Spleen (tissue), 11 donors: ENCODE data around the gene PLXNA3. TPM values are rescaled to one million over a fixed set of nuclear protein-coding genes. Genes with fewer than 3 reads are reported as not detected.

Experiments used
- DNase-seq: peaks from one replicate; pipeline ENCODE4 v3.0.0-alpha.2; 2020
- H3K27ac ChIP-seq, 8 donors: fragments of 200-600 bp; sonication (generic) in 7 of 8; 1 replicate in 4 of 8; 2 replicates in 4 of 8; pipeline versions ENCODE4 v1.5.0 to v1.8.0; 2016 to 2021; ENCODE audit warnings: inconsistent platforms in 4 of 8, mild to moderate bottlenecking in 4 of 8, moderate library complexity in 1 of 8
- H3K27me3 ChIP-seq, 7 donors: fragments of 200-600 bp; sonication (generic) in 6 of 7; replicated peaks in 1 of 7; 1 replicate in 4 of 7; 2 replicates in 3 of 7; pipeline versions ENCODE4 v1.5.0 to v1.8.0; 2016 to 2021; ENCODE audit warnings: inconsistent platforms in 3 of 7, mild to moderate bottlenecking in 1 of 7
- H3K36me3 ChIP-seq, 6 donors: fragments of 200-600 bp; sonication (generic) in 5 of 6; 1 replicate in 4 of 6; 2 replicates in 2 of 6; pipeline versions ENCODE4 v1.5.0 to v1.8.0; 2016 to 2021; ENCODE audit warnings: inconsistent platforms in 2 of 6
- H3K4me1 ChIP-seq, 6 donors: fragments of 200-600 bp; sonication (generic) in 5 of 6; 1 replicate in 3 of 6; 2 replicates in 3 of 6; pipeline versions ENCODE4 v1.5.0 to v1.8.0; 2016 to 2021; ENCODE audit warnings: inconsistent platforms in 3 of 6
- H3K4me3 ChIP-seq, 8 donors: fragments of 200-600 bp; sonication (generic) in 7 of 8; 1 replicate in 4 of 8; 2 replicates in 4 of 8; pipeline versions ENCODE4 v1.5.0 to v1.8.0; 2016 to 2021; ENCODE audit warnings: inconsistent platforms in 4 of 8, mild to moderate bottlenecking in 4 of 8, moderate library complexity in 2 of 8
- H3K9me3 ChIP-seq, 8 donors: fragments of 200-600 bp; sonication (generic) in 7 of 8; 1 replicate in 4 of 8; 2 replicates in 4 of 8; pipeline versions ENCODE4 v1.5.0 to v1.8.0; 2016 to 2021; ENCODE audit warnings: inconsistent platforms in 4 of 8
- POLR2A ChIP-seq, 3 donors: fragments of 450-650 bp; IDR thresholded peaks; one replicate each; pipeline ENCODE4 v1.5.1; 2017; ENCODE audit warnings: antibody characterized with exemption in 3 of 3, mild to moderate bottlenecking in 1 of 3
- POLR2AphosphoS5 ChIP-seq, 3 donors: sonication (generic); formaldehyde crosslinking; IDR thresholded peaks; one replicate each; pipeline ENCODE4 v1.5.1; 2017; ENCODE audit warnings: antibody characterized with exemption in 3 of 3
- WGBS, 5 donors: extraction: QIAGEN DNeasy Blood & Tissue Kit in 3 of 5; methylation state at CpG; one replicate each; pipeline versions ENCODE4 v1.1.5 to v1.1.7; 2013 to 2018; 5-methylcytosine and 5-hydroxymethylcytosine counted together
- intact Hi-C: fragments of 100-400 bp; cut with DNase I; formaldehyde crosslinking; loops from one replicate; pipeline ENCODE4 v1.15.0; 2023; ENCODE audit warnings: low total_unique reads
- polyA plus RNA-seq, 3 donors: library from polyadenylated mRNA; stranded (reverse); fragments of 200-250 nt; gene quantifications; one replicate each; pipeline ENCODE4 v1.2.1, GENCODE V29; 2013
- total RNA-seq, 7 donors: library from RNA; depleted of rRNA in 3 of 7; stranded (reverse); fragments of >200 nt in 3 of 7; fragmentation: NEBNext Ultra II Directional in 4 of 7; extraction: Animal tissue kit (Norgen Biotek cat#: 25700) in 4 of 7; gene quantifications; one replicate each; pipeline versions ENCODE4 v1.1.0 to v1.2.1, GENCODE V29; 2016 to 2021
- TF ChIP-seq, protein P1 (sequence below), 11 experiments: fragments of 200-600 bp in 7 of 11; fragments of 450-650 bp in 4 of 11; sonication (generic) in 4 of 11; IDR thresholded peaks in 8 of 11; conservative IDR thresholded peaks in 3 of 11; 1 replicate in 7 of 11; 2 replicates in 4 of 11; pipeline versions ENCODE4 v1.4.0 to v1.8.0; 2016 to 2021; ENCODE audit warnings: antibody characterized with exemption in 11 of 11, inconsistent platforms in 4 of 11, mild to moderate bottlenecking in 1 of 11
- donor health status: healthy with polysubstance abuse.
- donor health status: DM: no; HTN: no; CAD: no; lungs with moderate emphysema.
- donor health status: DM: no; HTN: no; CAD: no.
- donor health status: Bipolar disorder and iron deficiency.
- donor health status: healthy.
- donor health status: DM: no; HTN: no; CAD: no.
- donor health status: DM: yes; HTN: yes; CAD: no.

The PLXNA3 gene
- total and polyA plus RNA-seq, 10 donors: 2.5 to 46.8 (median 14.7) TPM

DNA sequence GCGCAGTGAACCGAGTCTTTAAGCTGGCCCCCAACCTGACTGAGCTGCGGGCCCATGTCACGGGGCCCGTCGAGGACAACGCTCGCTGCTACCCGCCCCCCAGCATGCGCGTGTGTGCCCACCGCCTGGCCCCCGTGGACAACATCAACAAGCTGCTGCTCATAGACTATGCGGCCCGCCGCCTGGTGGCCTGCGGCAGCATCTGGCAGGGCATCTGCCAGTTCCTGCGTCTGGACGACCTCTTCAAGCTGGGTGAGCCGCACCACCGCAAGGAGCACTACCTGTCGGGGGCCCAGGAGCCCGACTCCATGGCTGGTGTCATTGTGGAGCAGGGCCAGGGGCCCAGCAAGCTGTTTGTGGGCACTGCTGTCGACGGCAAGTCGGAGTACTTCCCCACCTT lies 2.2 kb downstream of the PLXNA3 start:
- no peaks in the 10 kb centered on the region for H3K9me3 ChIP-seq
- peaks cover 0 to 53% (median 5%) of the 10 kb centered on the region in 6 donors for H3K36me3 ChIP-seq
- H3K27ac ChIP-seq: no peak overlapping the region
- H3K27me3 ChIP-seq: peaks cover 0 to 5% (median 0%) of the 10 kb centered on the region in 7 donors
- 83 to 92% (median 87%) methylated on average over 21 to 26 of the region's 26 CpGs; no CpG with 5 or more reads in 1 of the 5 donors for WGBS, 5 donors
- TF ChIP-seq POLR2A (IDR thresholded peaks at IDR 0.05) (no peak), POLR2AphosphoS5 (IDR thresholded peaks at IDR 0.05) (no peak)
- TF ChIP-seq, protein P1, sequence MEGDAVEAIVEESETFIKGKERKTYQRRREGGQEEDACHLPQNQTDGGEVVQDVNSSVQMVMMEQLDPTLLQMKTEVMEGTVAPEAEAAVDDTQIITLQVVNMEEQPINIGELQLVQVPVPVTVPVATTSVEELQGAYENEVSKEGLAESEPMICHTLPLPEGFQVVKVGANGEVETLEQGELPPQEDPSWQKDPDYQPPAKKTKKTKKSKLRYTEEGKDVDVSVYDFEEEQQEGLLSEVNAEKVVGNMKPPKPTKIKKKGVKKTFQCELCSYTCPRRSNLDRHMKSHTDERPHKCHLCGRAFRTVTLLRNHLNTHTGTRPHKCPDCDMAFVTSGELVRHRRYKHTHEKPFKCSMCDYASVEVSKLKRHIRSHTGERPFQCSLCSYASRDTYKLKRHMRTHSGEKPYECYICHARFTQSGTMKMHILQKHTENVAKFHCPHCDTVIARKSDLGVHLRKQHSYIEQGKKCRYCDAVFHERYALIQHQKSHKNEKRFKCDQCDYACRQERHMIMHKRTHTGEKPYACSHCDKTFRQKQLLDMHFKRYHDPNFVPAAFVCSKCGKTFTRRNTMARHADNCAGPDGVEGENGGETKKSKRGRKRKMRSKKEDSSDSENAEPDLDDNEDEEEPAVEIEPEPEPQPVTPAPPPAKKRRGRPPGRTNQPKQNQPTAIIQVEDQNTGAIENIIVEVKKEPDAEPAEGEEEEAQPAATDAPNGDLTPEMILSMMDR (IDR thresholded peaks at IDR 0.05 in 8 of 11, conservative IDR thresholded peaks at IDR 0.05 in 3 of 11): no peak
- DNase-seq: no peak
- no peak overlapping the region for H3K4me3 ChIP-seq
- intact Hi-C loops: no loop called here
- H3K4me1 ChIP-seq: peaks cover 0 to 27% (median 13%) of the 10 kb centered on the region in 6 donors

DNA sequence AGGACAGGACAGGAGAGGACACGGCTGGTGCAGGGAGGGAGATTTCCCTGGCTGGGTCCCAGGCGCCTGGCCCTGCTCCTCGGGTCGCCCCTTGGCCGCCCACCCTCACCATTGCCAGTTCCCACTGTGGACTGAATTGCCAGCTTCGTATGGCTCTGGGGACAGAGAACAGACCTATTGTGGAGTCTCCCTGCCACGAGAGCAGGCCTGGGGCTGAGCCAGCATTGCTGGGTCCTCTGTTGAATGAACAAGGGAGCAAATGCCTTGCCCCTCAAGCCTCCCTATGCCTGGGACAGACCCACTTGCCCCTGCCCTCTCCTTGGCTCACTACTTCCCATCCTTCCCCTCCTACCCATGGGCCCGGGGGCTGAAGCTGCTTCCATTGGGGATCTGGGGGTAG lies 4.3 kb downstream of the PLXNA3 start:
- H3K27me3 ChIP-seq: peaks cover 0 to 5% (median 0%) of the 10 kb centered on the region in 7 donors
- DNase-seq: no peak
- no peak for TF ChIP-seq POLR2A (IDR thresholded peaks at IDR 0.05)
- no peak for TF ChIP-seq POLR2AphosphoS5 (IDR thresholded peaks at IDR 0.05)
- peaks cover 0 to 74% (median 19%) of the 10 kb centered on the region in 6 donors for H3K36me3 ChIP-seq
- 63 to 89% (median 79%) methylated on average over 1 to 8 of the region's 8 CpGs for WGBS, 5 donors
- H3K27ac ChIP-seq: no peak overlapping the region
- intact Hi-C loops: no loop called here
- peaks cover 0 to 23% (median 10%) of the 10 kb centered on the region in 6 donors for H3K4me1 ChIP-seq
- H3K9me3 ChIP-seq: no peaks in the 10 kb centered on the region
- H3K4me3 ChIP-seq: no peak overlapping the region

DNA sequence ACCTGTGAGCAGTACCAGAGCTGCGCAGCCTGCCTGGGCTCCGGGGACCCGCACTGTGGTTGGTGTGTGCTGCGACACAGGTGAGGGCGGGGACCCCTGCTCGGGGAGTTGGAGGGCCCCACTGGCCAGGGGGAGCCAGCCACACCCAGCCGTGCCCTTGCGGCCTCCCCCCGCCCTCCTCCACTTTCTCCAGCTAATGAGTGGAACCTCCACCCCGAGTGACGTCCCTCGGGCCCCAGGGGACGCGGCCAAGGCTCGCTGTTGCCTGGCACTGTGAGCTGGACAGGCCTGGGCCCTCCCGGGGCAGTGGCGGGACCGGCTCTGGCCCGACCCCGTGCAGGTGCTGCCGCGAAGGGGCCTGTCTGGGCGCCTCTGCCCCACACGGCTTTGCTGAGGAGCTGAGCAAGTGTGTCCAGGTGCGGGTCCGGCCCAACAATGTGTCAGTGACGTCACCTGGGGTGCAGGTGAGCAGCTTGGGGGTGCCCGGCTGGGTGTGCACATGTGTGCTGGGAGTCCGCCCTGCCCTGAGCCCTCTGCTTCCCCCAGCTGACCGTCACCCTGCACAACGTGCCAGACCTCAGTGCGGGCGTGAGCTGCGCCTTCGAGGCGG lies 5.6 kb downstream of the PLXNA3 start:
- intact Hi-C loops: no loop called here
- Histone ChIP-seq H3K27me3 (peaks cover 0 to under 1% (median 0%) of the 10 kb centered on the region in 7 donors), H3K27ac (no peak overlapping the region), H3K4me1 (peaks cover 0 to 16% (median 9%) of the 10 kb centered on the region in 6 donors), H3K36me3 (peaks cover 0 to 87% (median 27%) of the 10 kb centered on the region in 6 donors), H3K4me3 (no peak overlapping the region), H3K9me3 (no peaks in the 10 kb centered on the region)
- TF ChIP-seq, protein P1 (IDR thresholded peaks at IDR 0.05 in 8 of 11, conservative IDR thresholded peaks at IDR 0.05 in 3 of 11): no peak
- no peak for TF ChIP-seq POLR2AphosphoS5 (IDR thresholded peaks at IDR 0.05)
- TF ChIP-seq POLR2A (IDR thresholded peaks at IDR 0.05): no peak
- WGBS, 5 donors: 92 to 95% (median 94%) methylated on average over 7 to 36 of the region's 36 CpGs
- no peak for DNase-seq

DNA sequence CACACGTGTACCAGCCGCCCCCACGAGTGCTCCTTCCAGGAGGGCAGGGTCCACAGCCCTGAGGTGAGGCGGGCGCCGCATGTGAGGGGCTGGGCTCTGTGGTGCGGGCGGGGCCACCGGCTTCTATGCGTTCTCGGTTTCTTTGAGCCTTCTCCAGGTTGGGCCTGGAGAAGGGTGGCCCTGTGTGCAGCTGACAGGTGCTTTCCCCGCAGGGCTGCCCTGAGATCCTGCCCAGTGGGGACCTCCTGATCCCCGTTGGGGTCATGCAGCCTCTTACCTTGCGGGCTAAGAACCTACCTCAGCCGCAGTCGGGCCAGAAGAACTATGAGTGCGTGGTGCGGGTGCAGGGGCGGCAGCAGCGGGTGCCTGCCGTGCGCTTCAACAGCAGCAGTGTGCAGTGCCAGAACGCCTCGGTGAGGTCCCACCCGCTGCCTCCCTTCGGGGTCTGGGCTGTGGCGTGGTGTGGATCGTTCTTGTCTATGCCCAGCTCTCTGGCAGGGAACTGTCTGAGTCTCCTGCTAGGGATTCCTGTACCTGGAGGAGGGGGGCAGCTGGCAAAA lies 6.8 kb downstream of the PLXNA3 start:
- Histone ChIP-seq H3K9me3 (no peaks in the 10 kb centered on the region), H3K27me3 (no peaks in the 10 kb centered on the region), H3K27ac (no peak overlapping the region), H3K4me3 (no peak overlapping the region), H3K4me1 (peaks cover 0 to 4% (median under 1%) of the 10 kb centered on the region in 6 donors), H3K36me3 (peaks cover 0 to 99% (median 35%) of the 10 kb centered on the region in 6 donors)
- TF ChIP-seq POLR2A (IDR thresholded peaks at IDR 0.05) (no peak), POLR2AphosphoS5 (IDR thresholded peaks at IDR 0.05) (no peak)
- TF ChIP-seq, protein P1 (IDR thresholded peaks at IDR 0.05 in 8 of 11, conservative IDR thresholded peaks at IDR 0.05 in 3 of 11): no peak
- intact Hi-C loops: no loop called here
- WGBS, 5 donors: 91 to 96% (median 95%) methylated on average over 25 to 28 of the region's 28 CpGs; no CpG with 5 or more reads in 1 of the 5 donors
- no peak for DNase-seq
